Eye (tissue), 1 donor: Measurements from ENCODE around the gene YPEL2.
A peak's percentile ranks its signal among the peaks of the same experiment; 100 is the strongest.

Source experiments
- DNase-seq: peaks from one replicate; pipeline ENCODE4 v3.0.0-alpha.2; 2015

The YPEL2 gene

GRCh38 chr17:59439262-59439661 lies 107.8 kb downstream of the YPEL2 start:
- no peak for DNase-seq

- DNase-seq = no peak
These were observed 108.3 kb downstream of the YPEL2 start for GRCh38 chr17:59439741-59440211.

- DNase-seq = peak; percentile 97
These were observed 109.5 kb downstream of the YPEL2 start for GRCh38 chr17:59440757-59441463.

GRCh38 chr17:59441464-59442096 lies 110.1 kb downstream of the YPEL2 start:
- no peak for DNase-seq

GRCh38 chr17:59443106-59443505 lies 111.7 kb downstream of the YPEL2 start:
- DNase-seq = no peak
